ENCODE measurements around the gene PPP1R13B.
A peak's percentile ranks its signal among the peaks of the same experiment; 100 is the strongest.

Gene PPP1R13B

DNA sequence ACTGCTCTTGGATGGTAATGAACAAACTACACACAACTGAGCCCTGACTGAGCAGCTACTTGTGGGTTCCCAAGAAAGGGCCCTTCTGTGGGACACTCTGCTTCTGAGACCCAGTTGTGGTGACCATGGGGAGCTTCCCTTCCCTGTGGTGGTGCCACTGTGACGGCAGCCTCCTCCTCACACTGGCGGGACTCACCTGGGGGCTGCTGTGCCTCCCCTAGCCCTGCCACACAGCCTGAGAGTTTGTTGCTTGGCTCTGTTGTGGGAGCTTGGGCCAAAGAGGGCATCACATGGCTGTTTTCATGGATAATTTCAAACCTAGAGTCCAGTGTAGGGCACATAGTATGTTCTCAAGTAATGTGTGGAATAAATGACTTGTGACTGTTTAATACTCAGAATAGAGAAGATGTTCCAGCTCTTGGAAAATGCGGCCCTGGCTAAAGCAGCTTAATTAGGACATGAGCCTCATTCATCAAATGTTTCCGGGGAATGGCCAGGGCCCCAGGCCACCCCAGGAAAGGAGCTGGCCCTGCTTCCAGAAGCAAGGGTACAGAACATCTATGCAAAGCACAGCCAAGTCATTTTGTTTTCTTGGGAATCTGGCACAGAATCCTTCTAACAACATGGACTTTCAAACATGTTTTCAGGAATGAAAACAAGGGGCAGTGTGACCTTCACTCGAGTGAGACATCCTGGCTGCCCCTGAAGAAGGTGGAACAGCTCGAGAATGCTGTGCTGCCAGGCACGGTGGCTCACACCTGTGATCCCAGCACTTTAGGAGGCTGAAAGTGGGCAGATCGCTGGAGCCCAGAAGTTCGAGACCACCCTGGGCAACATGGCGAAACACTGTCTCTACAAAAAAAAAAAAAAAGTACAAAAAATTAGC lies 110.6 kb downstream of the PPP1R13B start (continued):
- TF ChIP-seq, protein P1, sequence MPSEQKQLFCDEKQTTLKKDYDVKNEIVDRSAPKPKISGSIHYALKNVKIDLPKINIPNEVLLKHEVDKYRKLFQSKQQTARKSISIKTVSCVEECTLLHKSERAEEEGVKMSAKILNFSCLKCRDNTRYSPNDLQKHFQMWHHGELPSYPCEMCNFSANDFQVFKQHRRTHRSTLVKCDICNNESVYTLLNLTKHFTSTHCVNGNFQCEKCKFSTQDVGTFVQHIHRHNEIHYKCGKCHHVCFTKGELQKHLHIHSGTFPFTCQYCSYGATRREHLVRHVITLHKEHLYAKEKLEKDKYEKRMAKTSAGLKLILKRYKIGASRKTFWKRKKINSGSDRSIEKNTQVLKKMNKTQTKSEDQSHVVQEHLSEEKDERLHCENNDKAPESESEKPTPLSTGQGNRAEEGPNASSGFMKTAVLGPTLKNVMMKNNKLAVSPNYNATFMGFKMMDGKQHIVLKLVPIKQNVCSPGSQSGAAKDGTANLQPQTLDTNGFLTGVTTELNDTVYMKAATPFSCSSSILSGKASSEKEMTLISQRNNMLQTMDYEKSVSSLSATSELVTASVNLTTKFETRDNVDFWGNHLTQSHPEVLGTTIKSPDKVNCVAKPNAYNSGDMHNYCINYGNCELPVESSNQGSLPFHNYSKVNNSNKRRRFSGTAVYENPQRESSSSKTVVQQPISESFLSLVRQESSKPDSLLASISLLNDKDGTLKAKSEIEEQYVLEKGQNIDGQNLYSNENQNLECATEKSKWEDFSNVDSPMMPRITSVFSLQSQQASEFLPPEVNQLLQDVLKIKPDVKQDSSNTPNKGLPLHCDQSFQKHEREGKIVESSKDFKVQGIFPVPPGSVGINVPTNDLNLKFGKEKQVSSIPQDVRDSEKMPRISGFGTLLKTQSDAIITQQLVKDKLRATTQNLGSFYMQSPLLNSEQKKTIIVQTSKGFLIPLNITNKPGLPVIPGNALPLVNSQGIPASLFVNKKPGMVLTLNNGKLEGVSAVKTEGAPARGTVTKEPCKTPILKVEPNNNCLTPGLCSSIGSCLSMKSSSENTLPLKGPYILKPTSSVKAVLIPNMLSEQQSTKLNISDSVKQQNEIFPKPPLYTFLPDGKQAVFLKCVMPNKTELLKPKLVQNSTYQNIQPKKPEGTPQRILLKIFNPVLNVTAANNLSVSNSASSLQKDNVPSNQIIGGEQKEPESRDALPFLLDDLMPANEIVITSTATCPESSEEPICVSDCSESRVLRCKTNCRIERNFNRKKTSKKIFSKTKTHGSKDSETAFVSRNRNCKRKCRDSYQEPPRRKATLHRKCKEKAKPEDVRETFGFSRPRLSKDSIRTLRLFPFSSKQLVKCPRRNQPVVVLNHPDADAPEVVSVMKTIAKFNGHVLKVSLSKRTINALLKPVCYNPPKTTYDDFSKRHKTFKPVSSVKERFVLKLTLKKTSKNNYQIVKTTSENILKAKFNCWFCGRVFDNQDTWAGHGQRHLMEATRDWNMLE (tag by site-specific recombination; conservative IDR thresholded peaks at IDR 0.05; ENCODE audit: low read depth): no peak
- no peak for TF ChIP-seq ZNF214 (tag by site-specific recombination; IDR thresholded peaks at IDR 0.05; ENCODE audit: borderline replicate concordance)

DNA sequence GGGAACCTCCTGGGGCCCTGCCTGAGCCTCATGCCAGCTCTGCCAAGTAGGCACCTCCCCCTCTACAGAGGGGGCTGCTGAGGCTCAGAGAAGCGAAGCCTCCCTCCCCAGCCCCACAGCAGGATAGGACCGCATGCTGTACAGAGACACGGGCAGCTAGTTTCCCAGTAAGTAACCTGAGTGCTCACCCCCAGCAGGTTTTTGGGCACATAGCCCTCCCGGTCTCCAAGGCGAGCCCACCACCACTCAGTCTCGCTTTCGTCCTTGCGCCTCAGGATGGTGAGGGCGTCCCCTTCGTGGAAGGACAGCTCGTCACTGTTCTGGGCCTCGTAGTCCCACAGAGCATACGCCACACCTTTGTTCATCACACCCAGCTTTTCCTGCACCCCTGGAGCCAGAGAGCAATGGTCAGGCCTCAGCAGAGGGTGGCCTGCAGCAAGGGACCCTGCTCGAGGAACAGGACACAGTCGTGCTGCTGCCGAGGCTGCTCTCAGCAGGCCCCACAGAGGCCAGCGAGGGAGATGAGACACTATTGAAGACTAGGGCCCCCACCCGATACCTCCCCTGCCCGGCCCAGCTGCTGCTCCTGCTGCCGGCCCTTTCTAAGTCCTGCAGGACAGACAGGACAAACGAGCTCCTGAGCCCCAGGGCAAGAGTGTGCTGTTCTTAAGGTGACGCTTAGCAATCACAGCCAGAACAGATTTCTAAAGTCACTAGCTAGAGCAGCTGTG lies 111.4 kb downstream of the PPP1R13B start:
- CTCF ChIA-PET: interaction anchor here (0.5 to 1.1 kb wide), 3 partner anchors 143 to 217 kb away, joined by 3 to 6 read pairs (median 3); no protein-coding TSS in a partner anchor
- Histone ChIP-seq H3K9me3 (ENCODE audit: control insufficient read depth, insufficient read depth, low read depth, low read length) (no peaks in the 10 kb centered on the region), H3K36me3 (ENCODE audit: control insufficient read depth in 2 of 2, insufficient read depth in 1 of 2, low read length in 2 of 2) (peaks cover 0 to 91% of the 10 kb centered on the region in 2 experiments; a peak in 2 of 3 replicates), H3K27ac (ENCODE audit: extremely low read depth, low read depth, low read length) (no peak overlapping the region), H3K4me3 (ENCODE audit: low read depth, low read length) (no peak overlapping the region), H3K4me1 (ENCODE audit: control insufficient read depth, insufficient read depth, low read length) (no peaks in the 10 kb centered on the region)
- POLR2A ChIA-PET: interaction anchor here (2.5 kb wide), 1 partner anchor 20 kb away, joined by 6 read pairs; the partner anchor contains the start of genes XRCC3 and ZFYVE21
- no peak for TF ChIP-seq ZNF544 (tag by site-specific recombination; IDR thresholded peaks at IDR 0.05)
- peak; percentile 29; the same call in 1 of the 2 replicates for TF ChIP-seq ZIC2 (tag by site-specific recombination; IDR thresholded peaks at IDR 0.05)

GRCh38 chr14:103735439-103735814 lies 111.9 kb downstream of the PPP1R13B start:
- H3K36me3 ChIP-seq (ENCODE audit: control insufficient read depth in 2 of 2, insufficient read depth in 1 of 2, low read length in 2 of 2): peaks cover 0 to 90% of the 10 kb centered on the region in 2 experiments; a peak in 2 of 3 replicates
- CTCF ChIA-PET: no interaction called here
- H3K4me3 ChIP-seq (ENCODE audit: low read depth, low read length): no peak overlapping the region
- POLR2A ChIA-PET: interaction anchor here (0.8 to 2.5 kb wide), 2 partner anchors 14 to 20 kb away, joined by 6 read pairs; partner anchors contain the start of genes XRCC3 and ZFYVE21
- no peaks in the 10 kb centered on the region for H3K9me3 ChIP-seq (ENCODE audit: control insufficient read depth, insufficient read depth, low read depth, low read length)
- no peak overlapping the region for H3K27ac ChIP-seq (ENCODE audit: extremely low read depth, low read depth, low read length)
- TF ChIP-seq ZNF600 (tag by site-specific recombination; IDR thresholded peaks at IDR 0.05) (peak; percentile 39; the same call in 1 of the 2 replicates), ZNF549 (tag by site-specific recombination; IDR thresholded peaks at IDR 0.05) (no peak), ZNF354C (tag by site-specific recombination; IDR thresholded peaks at IDR 0.05; ENCODE audit: borderline replicate concordance, low read depth) (no peak), ZNF624 (tag by site-specific recombination; IDR thresholded peaks at IDR 0.05) (no peak), ZNF544 (tag by site-specific recombination; IDR thresholded peaks at IDR 0.05) (no peak), CTCF (tag by site-specific recombination; IDR thresholded peaks at IDR 0.05) (0 out of 2 replicates have a peak, but pooled peaks have one; percentile 14), ZBTB10 (tag by site-specific recombination; IDR thresholded peaks at IDR 0.05) (no peak), ZNF416 (tag by site-specific recombination; IDR thresholded peaks at IDR 0.05) (no peak), ZFP37 (tag by site-specific recombination; IDR thresholded peaks at IDR 0.05) (no peak)
- no peaks in the 10 kb centered on the region for H3K4me1 ChIP-seq (ENCODE audit: control insufficient read depth, insufficient read depth, low read length)

All from HEK293 (cell line).